Fibroblast of mammary gland (primary cell): Measurements from ENCODE around the gene HLA-DMA.

Source experiments
- DNase-seq: peaks from one replicate; pipeline ENCODE4 v3.0.0-alpha.2; 2010; ENCODE audit warnings: low read depth
- H3K4me3 ChIP-seq: 2 replicates; pipeline ENCODE4 v1.5.1; 2011; ENCODE audit warnings: low read depth, mild to moderate bottlenecking, low read length, moderate library complexity; ENCODE audit not compliant: control insufficient read depth
- CTCF ChIP-seq: conservative IDR thresholded peaks from 2 replicates; pipeline ENCODE4 v1.5.1; 2011; ENCODE audit warnings: low read depth, low read length, inconsistent platforms; ENCODE audit not compliant: control insufficient read depth, insufficient read depth

Gene HLA-DMA

GRCh38 chr6:32940656-32941213 lies 12.2 kb downstream of the HLA-DMA start, which contains the start of gene HLA-DMB:
HLA-DMB (minus strand) TSS chr6:32941028; CDS start chr6:32940807, 221 bp downstream.
- no peak within 1 kb of the TSS for H3K4me3 ChIP-seq
- DNase-seq, result peak; percentile 70
- no peak for TF ChIP-seq CTCF

DNA sequence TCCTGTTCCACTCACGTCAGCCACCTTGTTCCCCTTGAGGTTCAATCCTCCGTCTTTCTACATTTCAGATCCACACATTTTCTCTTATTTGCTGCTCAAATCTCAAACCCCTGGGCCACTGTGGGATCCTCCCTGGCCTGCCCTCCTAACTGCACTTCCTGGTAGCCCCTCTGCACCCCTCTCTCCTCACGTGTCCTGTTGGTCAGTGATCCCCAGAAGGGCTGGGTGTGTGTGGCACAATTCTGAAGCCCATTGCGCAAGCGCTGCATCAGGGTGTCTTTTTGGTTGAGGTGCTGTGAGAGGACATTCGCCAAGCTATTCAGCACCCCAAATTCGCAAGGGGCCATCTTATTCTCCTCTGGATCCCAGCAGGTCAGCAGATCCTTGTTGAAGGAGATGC lies 14.4 kb downstream of the HLA-DMA start:
- H3K4me3 ChIP-seq, result no peak overlapping the region
- no peak for DNase-seq
- no peak for TF ChIP-seq CTCF

GRCh38 chr6:32937230-32937633 lies 15.7 kb downstream of the HLA-DMA start:
- no peak for DNase-seq
- H3K4me3 ChIP-seq, result no peak overlapping the region
- no peak for TF ChIP-seq CTCF

DNA sequence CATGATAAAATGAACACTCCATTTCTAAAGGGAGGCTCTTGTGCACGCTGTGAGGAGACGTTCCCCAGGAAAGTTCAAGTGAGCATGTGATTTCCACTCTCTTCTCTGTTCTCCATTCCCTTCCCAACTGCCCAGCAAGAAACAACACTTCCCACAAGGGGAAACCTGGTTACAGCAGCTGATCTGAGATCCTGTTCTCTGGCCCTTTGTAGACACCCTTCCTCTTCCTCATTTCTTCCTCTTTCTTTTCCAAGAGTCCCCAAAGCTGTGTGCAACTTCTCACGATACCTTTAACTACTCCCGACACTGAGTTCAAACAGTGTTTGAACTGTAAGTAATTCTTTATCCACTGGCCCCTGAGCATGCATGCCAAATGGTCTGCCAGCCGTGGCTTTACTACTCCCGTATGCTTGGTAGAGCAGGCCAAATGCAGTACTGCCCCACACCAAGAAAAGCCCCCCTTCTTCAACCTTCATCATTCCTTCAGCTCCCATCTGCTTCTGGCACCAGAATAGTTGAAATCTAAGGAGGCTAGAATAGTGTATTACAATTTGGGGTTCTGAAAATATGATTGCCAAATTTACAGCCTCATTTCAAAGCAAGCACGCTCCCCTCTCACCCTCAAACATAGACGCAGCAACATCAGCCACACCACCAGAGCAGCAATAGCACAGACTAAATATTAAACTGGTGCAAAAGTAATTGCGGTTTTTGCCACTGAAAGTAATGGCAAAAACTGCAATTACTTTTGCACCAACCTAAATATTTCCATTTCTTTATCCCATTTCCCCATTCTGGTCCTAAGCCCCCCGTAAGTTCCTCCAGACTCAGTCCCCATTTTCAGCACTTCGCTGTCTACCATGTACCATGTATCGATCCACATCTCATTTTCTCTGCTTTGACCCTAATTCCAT lies 16.4 kb downstream of the HLA-DMA start:
- no peak for DNase-seq
- H3K4me3 ChIP-seq, result no peak overlapping the region
- no peak for TF ChIP-seq CTCF

GRCh38 chr6:32935551-32936238 lies 17.2 kb downstream of the HLA-DMA start:
- no peak overlapping the region for H3K4me3 ChIP-seq
- no peak for DNase-seq
- TF ChIP-seq CTCF, result no peak

DNA sequence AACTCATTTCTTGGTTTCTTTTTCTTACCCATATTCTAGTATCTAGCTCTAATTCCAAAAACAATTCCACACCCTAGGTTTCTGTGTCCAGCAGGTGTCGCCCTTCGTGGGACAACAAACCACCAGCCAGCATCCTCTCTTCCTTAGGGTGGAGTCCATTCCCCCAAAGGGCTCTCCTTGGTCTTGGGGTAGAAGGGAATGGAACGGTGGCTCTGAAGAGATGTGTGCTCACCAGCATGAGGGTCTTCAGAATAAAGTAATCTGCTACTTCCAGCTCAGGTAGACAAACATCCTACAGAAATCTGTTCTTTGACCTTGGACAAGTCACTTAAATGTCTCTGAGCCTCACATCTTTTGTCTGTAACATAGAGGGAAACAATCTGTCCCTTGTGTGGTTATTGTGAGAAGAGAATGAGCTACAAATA lies 19.2 kb downstream of the HLA-DMA start:
- H3K4me3 ChIP-seq, result no peak overlapping the region
- TF ChIP-seq CTCF, result peak; percentile 93
- peak; percentile 80 for DNase-seq
